AG04449 (cell line): ENCODE measurements around the gene RSAD1.
A peak's percentile ranks its signal among the peaks of the same experiment; 100 is the strongest.

Experiments
- CTCF ChIA-PET: fragments of 350-600 bp; formaldehyde crosslinking; extraction: SDS; loops from one replicate; lab custom pipeline; 2021; ENCODE audit warnings: antibody characterized with exemption; lab: Yijun Ruan, JAX
- POLR2A ChIA-PET: fragments of 400-600, 350-600 bp; formaldehyde crosslinking; extraction: SDS; loops from one replicate; lab custom pipeline; 2020; ENCODE audit warnings: antibody characterized with exemption, inconsistent platforms; lab: Yijun Ruan, JAX
- DNase-seq: peaks from one replicate; pipeline ENCODE4 v3.0.0-alpha.2; 2010; ENCODE audit warnings: low read depth, low spot score
- H3K4me3 ChIP-seq: 2 replicates; pipeline ENCODE4 v1.5.1; 2011; ENCODE audit warnings: low read depth, mild to moderate bottlenecking, control low read depth, low read length
- CTCF ChIP-seq: IDR thresholded peaks from one replicate; pipeline ENCODE4 v1.5.1; 2011; ENCODE audit warnings: mild to moderate bottlenecking, moderate library complexity, low read length, control low read depth, inconsistent platforms; ENCODE audit not compliant: insufficient read depth; ENCODE audit errors: missing control alignments

RSAD1 gene

GRCh38 chr17:50478391-50479381 is at the start of gene RSAD1:
Gene RSAD1, plus strand, starts transcription at chr17:50478860. Its CDS starts 25 bp downstream, at chr17:50478885.
- peak; percentile 64 for TF ChIP-seq CTCF
- peak within 1 kb of the TSS; percentile 81 for H3K4me3 ChIP-seq
- ChIA-PET POLR2A (interaction anchor here (1.4 kb wide), 1 partner anchor 63 kb away, joined by 3 read pairs; no protein-coding TSS in a partner anchor), CTCF (interaction anchor here (0.6 to 3.7 kb wide), 51 partner anchors 9 to 311 kb away, joined by 3 to 39 read pairs (median 3); partner anchors contain the start of genes EPN3, LRRC59 and SPATA20)
- DNase-seq, result peak; percentile 26

GRCh38 chr17:50429793-50430192 is 48.9 kb upstream of the RSAD1 start:
- TF ChIP-seq CTCF, result no peak
- CTCF ChIA-PET, result interaction anchor here (0.9 to 4.8 kb wide), 2 partner anchors 32 to 48 kb away, joined by 3 to 35 read pairs; partner anchors contain the start of gene LRRC59
- POLR2A ChIA-PET, result no interaction called here
- no peak for DNase-seq
- no peak overlapping the region for H3K4me3 ChIP-seq

- ChIA-PET CTCF (interaction anchor here (1.0 to 3.1 kb wide), 3 partner anchors 13 to 47 kb away, joined by 4 to 11 read pairs (median 7); partner anchors contain the start of gene LRRC59), POLR2A (no interaction called here)
- TF ChIP-seq CTCF, result no peak
- no peak overlapping the region for H3K4me3 ChIP-seq
- no peak for DNase-seq
These were observed 47.6 kb upstream of the RSAD1 start for GRCh38 chr17:50430821-50431618.

GRCh38 chr17:50432125-50432762 is 46.4 kb upstream of the RSAD1 start:
- CTCF ChIA-PET, result interaction anchor here (0.8 to 3.1 kb wide), 2 partner anchors 35 to 47 kb away, joined by 3 to 11 read pairs; partner anchors contain the start of gene LRRC59
- POLR2A ChIA-PET, result no interaction called here

GRCh38 chr17:50437409-50437808 is 41.3 kb upstream of the RSAD1 start:
- CTCF ChIA-PET, result interaction anchor here (1.5 to 3.1 kb wide), 2 partner anchors 40 to 41 kb away, joined by 4 to 14 read pairs; partner anchors contain the start of genes LRRC59 and RSAD1
- DNase-seq, result no peak
- POLR2A ChIA-PET, result no interaction called here
- no peak overlapping the region for H3K4me3 ChIP-seq
- TF ChIP-seq CTCF, result no peak

More at GRCh38 chr17:50432125-50432762, 46.4 kb upstream of the RSAD1 start:
- no peak overlapping the region for H3K4me3 ChIP-seq
- TF ChIP-seq CTCF, result no peak
- DNase-seq, result no peak
